ENCODE results near the gene NUP210L. TPM values are rescaled to one million over a fixed set of nuclear protein-coding genes. Genes with fewer than 3 reads are reported as not detected.
"Not testable (repeated sequence)": the region's sequence is repeated elsewhere in the genome, so short reads cannot be mapped to it uniquely, and the experiment has no call there.

NUP210L gene
- total RNA-seq, 4 donors from 2014 or later: 0.23 TPM; not detected in 3

DNA sequence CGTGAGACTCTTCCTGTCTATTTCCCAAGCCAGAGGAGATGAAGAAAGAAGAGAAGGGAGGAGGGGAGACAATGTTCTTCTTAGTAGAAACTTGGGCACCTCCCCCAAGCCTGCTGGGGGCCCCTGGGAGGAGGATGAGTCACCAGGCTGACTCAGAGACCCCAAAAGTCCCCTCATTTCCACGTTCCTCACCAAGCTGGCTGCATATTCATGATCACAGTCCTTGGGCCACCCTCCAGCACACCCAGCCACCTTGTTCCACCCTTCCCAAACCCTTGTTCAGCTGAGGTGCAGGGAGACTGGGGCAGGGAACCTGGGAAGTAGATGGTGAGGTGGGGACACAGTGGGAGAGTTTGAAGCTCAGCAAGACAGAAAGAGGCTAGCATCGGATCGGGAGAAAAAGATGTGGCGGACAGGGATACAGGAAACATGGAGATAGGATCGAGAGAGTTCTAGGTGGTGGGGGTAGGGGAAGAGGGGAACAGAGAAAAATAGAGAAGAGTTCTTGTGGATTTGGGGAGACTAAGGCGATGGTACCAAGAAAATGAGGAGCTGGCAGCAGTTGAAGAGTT, 169.4 kb downstream of the NUP210L start:
- DNase-seq (ENCODE audit: low spot score in 2 of 2): peak; percentile 53 to 92
- intact Hi-C loops (cut with DNase I; ENCODE audit: low total_unique reads): loop anchor here (5.0 to 10.0 kb wide), 2 partner anchors 183 to 471 kb away; no protein-coding TSS in a partner anchor

DNA sequence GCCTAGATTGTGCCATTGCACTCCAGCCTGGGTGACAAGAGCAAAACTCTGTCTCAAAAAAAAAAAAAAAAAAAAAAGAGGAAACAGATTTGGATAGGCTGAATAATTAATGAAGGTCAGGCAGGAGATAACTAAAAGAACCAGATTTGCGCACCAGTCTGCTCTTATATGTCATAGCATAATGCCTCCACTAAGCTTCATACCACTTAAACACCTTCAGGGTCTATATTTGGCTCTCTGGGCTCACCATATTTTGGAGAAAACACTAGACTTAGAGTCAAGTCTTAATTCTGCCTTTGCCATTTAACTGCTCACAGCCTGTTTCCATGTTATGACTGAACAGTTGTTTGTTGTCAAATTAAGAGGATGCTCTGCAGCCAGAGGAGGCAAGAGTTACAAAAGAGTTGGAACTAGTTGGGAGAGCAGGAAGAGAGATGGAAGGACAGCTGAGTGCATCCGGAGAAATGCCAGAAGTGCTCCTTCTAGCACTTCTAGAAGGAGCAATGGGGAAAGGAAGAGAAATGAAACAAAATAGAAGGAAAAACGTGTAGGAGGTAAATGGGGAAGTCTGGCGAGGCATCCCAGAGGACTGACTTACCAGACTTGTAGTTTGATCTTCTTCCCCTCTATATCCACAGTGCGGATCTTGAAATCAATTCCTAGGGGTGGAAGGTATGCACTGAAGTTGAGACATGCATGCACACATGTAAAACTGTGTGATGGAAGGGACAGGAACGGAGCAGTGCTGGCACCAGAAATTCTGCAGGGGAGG, 170.6 kb downstream of the NUP210L start:
- intact Hi-C loops (cut with DNase I; ENCODE audit: low total_unique reads): loop anchor here (10.0 kb wide), 1 partner anchor 470 kb away; no protein-coding TSS in a partner anchor
- TF ChIP-seq, protein P1, sequence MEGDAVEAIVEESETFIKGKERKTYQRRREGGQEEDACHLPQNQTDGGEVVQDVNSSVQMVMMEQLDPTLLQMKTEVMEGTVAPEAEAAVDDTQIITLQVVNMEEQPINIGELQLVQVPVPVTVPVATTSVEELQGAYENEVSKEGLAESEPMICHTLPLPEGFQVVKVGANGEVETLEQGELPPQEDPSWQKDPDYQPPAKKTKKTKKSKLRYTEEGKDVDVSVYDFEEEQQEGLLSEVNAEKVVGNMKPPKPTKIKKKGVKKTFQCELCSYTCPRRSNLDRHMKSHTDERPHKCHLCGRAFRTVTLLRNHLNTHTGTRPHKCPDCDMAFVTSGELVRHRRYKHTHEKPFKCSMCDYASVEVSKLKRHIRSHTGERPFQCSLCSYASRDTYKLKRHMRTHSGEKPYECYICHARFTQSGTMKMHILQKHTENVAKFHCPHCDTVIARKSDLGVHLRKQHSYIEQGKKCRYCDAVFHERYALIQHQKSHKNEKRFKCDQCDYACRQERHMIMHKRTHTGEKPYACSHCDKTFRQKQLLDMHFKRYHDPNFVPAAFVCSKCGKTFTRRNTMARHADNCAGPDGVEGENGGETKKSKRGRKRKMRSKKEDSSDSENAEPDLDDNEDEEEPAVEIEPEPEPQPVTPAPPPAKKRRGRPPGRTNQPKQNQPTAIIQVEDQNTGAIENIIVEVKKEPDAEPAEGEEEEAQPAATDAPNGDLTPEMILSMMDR (IDR thresholded peaks at IDR 0.05): no peak
- no peak for TF ChIP-seq POLR2A (IDR thresholded peaks at IDR 0.05)
- 60 to 70% methylated on average over 6 of the region's 6 CpGs for WGBS, 2 donors
- no peak for DNase-seq (ENCODE audit: low spot score in 2 of 2)
- H3K4me3 ChIP-seq (ENCODE audit: low read depth, poor library complexity, severe bottlenecking): no peak overlapping the region

More for the DNA sequence above, 169.4 kb downstream of the NUP210L start:
- TF ChIP-seq, protein P1 (IDR thresholded peaks at IDR 0.05): no peak
- TF ChIP-seq POLR2A (IDR thresholded peaks at IDR 0.05): no peak
- WGBS, 2 donors: 14% methylated on average over 7 of the region's 7 CpGs
- H3K4me3 ChIP-seq (ENCODE audit: low read depth, poor library complexity, severe bottlenecking): peak overlapping the region; percentile 40

DNA sequence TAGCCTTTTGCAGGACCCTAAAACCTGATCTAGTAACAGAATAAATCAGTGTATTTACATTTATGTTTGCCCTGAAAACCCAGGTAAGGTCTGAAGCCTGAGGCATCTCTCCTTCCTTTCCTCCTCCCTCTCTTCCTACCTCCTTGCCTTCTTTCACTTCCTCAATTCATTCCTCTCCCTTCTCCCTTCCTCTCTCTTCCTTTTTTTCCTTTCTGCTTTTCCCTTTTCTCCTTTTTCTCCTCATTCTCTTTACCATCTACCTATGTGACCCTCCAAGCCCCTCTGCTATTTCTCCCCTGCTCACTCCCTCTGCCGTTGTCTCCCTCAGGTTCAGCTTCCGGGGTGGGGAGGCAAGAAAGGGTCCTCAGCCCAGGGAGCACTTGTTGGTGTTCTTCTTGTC, 173.1 kb downstream of the NUP210L start:
- intact Hi-C loops (cut with DNase I; ENCODE audit: low total_unique reads): loop anchor here (10.0 kb wide), 1 partner anchor 467 kb away; no protein-coding TSS in a partner anchor
- DNase-seq (ENCODE audit: low spot score in 2 of 2); H3K4me3 ChIP-seq (ENCODE audit: low read depth, poor library complexity, severe bottlenecking): not testable (repeated sequence)
- 88 to 93% methylated on average over 2 of the region's 2 CpGs for WGBS, 2 donors

DNA sequence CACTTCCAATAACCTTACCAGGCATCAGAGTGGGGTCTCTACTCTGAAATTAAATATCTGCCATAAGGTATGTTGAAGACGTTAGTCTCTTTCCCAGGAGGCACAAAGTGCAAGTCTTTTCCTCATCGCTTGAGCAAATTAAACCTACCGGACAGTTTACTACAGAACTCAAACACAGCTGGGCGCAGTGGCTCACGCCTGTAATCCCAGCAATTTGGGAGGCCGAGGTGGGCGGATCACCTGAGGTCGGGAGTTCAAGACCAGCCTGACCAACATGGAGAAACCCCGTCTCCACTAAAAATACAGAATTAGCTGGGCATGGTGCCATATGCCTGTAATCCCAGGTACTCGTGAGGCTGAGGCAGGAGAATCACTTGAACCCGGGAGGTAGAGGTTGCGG, 175.8 kb downstream of the NUP210L start:
- not testable (repeated sequence) for H3K4me3 ChIP-seq (ENCODE audit: low read depth, poor library complexity, severe bottlenecking); DNase-seq (ENCODE audit: low spot score in 2 of 2)
- intact Hi-C loops (cut with DNase I; ENCODE audit: low total_unique reads): loop anchor here (5.0 kb wide), 1 partner anchor 182 kb away; no protein-coding TSS in a partner anchor
- 91 to 94% methylated on average over 11 to 12 of the region's 12 CpGs for WGBS, 2 donors

DNA sequence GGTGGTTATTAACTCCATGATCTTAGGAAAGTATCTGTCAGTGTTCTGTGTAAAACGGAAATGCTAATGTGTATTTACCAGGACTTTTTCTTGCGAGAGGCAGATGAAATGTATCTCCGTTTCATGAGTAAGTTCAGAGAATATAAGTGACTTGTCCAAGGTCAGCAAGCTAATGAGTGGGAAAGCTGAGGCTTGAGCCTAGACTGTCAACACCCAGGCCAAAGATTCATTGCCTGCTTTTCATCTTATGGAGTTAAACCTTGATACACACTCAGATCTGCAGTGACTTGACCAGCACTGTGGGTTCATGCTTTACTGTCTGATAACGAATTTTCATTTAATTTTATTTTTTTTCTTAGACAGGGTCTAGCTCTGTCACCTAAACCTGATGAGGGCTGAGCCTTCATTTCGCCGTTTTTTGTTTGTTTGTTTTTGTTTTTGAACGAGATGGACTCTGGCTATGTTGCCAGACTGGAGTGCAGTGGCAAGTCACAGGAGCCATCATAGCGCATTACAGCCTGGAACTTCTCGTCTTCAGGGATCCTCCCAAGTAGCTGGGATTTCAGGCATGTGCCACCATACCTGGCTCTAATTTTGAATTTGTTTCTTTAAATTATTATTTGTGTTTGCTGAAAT, 176.5 kb downstream of the NUP210L start:
- DNase-seq (ENCODE audit: low spot score in 2 of 2): no peak
- no peak overlapping the region for H3K4me3 ChIP-seq (ENCODE audit: low read depth, poor library complexity, severe bottlenecking)
- 65 to 70% methylated on average over 9 of the region's 9 CpGs for WGBS, 2 donors
- intact Hi-C loops (cut with DNase I; ENCODE audit: low total_unique reads): loop anchor here (5.0 kb wide), 1 partner anchor 181 kb away; no protein-coding TSS in a partner anchor
- no peak for TF ChIP-seq POLR2A (IDR thresholded peaks at IDR 0.05)
- TF ChIP-seq, protein P1 (IDR thresholded peaks at IDR 0.05): no peak

DNA sequence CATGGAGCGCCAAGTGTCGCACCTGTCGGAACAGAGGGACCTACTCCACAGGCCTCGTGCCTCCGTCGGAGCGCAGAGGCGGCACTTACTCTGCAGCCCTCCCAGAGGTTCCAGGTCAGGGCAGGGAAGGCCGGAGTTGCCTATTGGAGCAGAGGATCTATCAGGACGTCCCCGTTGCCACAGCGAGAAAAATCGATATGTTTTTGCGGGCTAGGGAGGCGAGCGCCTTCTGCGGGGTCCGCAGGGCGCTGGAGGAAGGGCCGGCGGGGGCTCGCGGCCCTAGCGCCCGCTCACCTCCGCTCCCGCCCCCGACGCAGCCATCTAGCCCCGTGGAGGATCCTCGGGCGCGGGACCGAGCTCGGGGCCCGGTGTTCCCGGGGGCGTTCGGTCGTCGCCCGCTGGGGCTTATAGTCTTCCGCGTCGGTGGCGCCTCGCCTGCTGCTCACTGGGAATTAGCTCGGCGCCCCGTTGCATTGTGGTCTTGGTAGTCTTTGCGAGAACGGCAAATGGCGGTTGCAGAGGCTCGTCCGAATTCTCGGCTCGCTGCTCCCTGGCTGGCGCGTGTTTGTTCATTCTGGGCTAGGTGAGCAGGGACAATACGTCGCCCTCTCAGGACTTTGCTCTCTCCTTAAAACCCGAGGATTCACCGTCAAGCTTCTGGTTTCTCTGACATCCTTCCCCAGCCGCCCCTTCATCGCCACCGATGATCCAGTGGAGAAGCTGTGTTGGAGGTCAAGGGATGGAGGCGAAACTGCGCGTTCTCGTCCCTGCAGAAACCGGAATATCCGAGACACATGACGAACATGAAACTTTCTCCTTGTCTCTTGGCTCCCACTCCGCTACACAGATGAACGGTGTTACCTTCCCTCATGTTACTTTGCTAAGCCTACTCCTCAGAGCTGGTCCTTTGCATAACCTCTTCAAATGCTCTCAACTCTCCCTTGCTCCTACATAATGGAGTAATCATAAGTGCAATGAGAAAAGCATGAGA, 177.3 kb downstream of the NUP210L start, which contains the start of gene JTB:
Gene JTB, minus strand, starts transcription at position 425 of the 991 bp plus-strand sequence. Its CDS starts 422 bp downstream, at position 3.
- 0 to 1% methylated on average over 38 to 47 of the region's 75 CpGs for WGBS, 2 donors
- TF ChIP-seq, protein P1 (IDR thresholded peaks at IDR 0.05): no peak
- peak in 1 of 2 donors; percentile 82 for TF ChIP-seq POLR2A (IDR thresholded peaks at IDR 0.05)
- H3K4me3 ChIP-seq (ENCODE audit: low read depth, poor library complexity, severe bottlenecking): peak within 1 kb of the TSS; percentile 87
- intact Hi-C loops (cut with DNase I; ENCODE audit: low total_unique reads): loop anchor here (5.0 kb wide), 1 partner anchor 180 kb away; no protein-coding TSS in a partner anchor
- peak; percentile 88 to 98 for DNase-seq (ENCODE audit: low spot score in 2 of 2)

Measured in lower leg skin (tissue), 4 donors.